Activated CD8-positive, alpha-beta memory T cell treated with anti-CD3 and anti-CD28 coated beads, Interleukin-2, amount 50 U/mL, for 48 hours (primary cell): ENCODE results near the gene RTL10.
"Not testable (repeated sequence)": the region's sequence is repeated elsewhere in the genome, so short reads cannot be mapped to it uniquely, and the experiment has no call there.

Experiments used
- DNase-seq: peaks from one replicate; pipeline ENCODE4 v3.0.0-alpha.2; 2020

RTL10 gene

DNA sequence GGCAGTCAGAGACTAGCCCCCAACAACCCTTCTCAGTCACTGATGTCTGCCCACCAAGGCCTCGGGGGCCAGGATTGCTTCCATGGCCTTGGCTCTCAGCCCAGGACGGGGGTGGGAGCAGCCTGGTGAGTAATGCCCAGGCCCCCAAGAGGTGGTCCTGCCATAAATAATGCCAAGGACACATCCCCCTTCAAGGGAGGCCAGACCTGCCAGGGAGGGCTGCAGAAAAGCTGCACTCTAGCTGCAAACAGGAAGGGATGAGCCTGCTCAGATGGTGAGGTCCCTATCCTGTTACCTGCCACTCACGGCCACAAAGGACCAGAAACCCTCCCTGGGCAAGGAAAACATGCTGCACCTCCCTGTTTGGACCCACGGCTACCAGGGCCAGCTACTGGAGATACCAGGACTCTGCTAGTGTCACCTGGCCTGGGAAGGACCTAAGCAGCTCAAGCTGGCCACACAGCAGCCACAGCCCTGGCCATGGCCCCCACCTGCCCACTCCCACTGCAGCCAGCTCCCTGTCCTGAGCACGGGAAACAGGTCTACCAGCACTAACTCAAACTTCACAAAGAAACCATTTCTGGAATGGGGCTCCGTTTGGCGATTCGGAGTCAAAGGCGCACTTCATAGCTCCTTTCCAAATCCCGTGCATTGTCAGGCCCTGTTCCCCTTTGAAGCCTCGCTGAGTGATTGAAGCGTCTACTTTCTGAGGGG is 12.1 kb downstream of the RTL10 start:
- DNase-seq = no peak

DNA sequence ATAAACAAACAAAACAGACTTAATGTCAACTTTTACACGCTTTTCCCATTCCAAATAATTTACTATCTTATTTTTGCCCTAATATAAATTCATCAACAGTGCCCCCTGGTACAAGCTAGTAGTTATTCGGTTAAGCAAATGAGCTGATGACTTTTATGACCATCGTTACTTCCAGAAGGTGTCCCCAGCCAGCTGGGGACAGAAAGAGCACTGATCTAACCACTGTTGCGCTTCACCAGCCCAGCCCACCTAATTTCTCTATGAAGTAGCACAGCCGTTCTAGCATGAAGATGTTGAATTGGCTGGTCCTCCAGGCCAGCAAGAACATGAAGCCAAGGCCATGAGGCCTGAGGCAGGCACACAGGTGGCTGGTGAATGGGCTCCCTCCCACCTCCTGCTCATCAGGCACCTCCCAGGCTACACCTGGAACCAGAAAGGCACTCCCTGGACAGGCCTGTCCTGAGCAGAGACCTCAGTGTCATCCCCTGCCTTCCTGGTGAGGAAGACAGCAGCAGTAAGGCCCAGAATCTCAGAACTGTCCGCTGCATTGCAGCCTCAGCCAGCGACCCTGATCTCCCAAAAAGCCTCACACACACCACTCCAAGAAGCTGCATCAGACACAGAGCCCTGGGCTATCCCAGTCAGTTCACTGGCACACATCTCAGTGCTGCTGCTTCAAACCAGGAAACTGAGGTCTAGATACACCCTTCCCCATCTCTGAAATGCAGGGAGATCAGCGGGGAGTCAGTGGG is 12.9 kb downstream of the RTL10 start:
- no peak for DNase-seq

DNA sequence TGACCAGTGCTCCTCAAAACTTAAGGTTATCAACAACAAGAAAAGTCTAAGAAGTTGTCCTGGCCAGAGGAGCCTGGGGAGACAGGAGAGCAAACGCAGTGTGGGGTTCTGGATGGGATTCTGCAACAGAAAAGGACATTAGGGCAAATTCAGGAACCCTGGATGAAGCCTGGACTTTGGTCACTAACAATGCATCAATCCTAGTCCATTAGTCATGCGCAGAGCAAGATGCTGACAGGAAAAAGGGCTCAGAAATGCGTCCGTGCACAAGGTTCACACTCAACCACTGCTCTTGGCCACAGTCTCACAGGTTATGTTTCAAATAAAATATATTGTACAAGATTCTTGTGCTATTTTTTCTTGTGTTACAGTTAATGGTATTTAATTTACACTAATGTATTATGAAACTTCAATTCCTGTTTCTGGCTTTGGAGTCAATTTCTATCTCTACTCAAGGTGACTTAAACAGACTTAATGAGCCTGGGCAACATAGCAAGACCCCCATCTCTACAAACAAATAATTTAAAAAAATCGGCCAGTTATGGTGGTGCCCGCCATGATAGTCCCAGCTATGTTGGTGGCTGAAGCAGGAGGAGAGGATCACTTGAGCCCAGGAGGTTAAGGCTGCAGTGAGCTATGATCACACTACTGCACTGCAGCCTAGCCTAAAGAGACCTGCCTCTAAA is 13.6 kb downstream of the RTL10 start:
- no peak for DNase-seq

DNA sequence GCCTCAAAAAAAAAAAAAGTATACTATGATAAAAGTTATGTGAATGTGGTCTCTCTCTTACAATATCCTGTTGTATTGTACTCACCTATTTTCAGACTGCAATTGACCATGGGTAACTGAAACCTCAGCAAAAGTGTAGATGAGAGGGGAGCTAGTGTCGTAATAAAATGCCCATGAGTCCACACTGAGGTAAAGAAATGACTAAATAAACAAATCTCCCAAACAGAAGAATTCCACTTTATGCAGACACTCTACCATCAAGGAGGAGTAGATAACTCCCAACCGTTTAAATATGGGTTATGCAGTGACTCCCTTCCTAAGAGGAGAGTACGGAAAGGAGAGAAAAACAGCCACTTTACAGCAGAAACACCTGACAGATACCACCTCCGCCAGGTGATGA is 14.6 kb downstream of the RTL10 start:
- DNase-seq = no peak

DNA sequence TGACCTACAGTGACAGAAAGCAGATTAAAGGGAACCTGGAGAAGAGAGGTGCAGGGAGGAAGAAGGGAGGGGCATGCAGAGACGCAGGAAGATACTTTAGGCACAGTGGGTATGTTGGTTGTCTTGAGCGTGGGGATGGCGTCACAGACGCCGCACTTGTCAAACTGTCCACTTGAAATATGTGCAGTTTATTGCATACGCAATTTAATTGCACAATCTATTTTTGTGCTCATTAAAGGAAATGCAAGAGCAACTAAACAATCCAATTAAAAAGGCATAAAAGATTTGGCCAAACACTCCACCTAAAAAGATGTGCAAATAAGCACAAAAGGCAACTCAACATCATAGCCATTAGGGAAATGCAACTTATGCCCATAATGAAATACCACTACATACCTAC is 16.8 kb downstream of the RTL10 start:
- no peak for DNase-seq

DNA sequence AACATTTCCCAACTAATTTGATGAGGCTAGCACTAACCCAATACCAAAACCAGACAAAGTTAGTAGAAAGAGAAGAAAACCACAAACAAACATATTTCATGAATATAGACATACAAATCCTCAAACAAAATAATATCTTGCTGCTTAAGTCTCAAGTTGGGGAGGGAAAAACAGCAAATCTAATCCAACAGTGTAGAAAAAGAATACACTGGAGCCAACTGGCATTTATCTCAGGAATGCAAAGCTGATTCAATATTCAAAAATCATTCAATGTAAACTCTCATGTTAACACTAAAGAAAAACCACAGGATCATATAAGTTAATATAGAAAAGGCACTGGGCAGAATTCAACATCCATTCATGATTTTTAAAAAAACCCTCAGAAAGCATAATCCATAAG is 18.2 kb downstream of the RTL10 start:
- DNase-seq = no peak

DNA sequence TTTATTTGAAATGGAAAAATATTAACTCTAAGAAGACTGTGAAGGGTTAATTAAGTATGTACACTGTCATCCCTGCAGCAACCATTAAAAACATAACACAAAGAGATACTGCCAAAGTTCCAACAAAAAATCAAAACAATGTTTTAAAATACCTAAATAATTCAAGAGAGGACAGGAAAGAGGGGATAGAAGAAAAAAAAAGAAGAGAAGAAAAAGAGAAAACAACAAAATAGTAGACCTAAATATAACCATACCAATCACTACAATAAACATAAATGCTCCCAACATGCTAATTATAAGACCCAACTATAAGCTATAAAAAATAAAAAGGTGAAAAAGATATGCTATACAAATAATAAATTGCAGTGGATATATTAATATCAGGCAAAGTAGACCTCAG is 20.1 kb downstream of the RTL10 start:
- DNase-seq = no peak

DNA sequence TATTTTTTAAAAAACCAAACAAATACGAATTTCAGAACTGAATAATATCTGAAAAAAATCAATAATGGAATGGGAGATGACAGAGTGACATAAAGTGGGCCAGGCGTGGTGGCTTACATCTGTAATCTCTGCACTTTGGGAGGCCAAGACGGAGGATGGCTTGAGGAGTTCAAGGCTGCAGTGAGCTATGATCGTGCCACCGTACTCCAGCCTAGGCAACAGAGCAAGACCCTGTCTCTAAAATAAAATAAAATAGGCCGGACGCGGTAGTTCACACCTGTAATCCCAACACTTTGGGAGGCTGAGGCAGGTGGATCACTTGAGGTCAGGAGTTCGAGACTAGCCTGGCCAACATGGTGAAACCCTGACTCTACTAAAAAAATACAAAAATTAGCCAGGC is 21.3 kb downstream of the RTL10 start:
- DNase-seq = not testable (repeated sequence)

DNA sequence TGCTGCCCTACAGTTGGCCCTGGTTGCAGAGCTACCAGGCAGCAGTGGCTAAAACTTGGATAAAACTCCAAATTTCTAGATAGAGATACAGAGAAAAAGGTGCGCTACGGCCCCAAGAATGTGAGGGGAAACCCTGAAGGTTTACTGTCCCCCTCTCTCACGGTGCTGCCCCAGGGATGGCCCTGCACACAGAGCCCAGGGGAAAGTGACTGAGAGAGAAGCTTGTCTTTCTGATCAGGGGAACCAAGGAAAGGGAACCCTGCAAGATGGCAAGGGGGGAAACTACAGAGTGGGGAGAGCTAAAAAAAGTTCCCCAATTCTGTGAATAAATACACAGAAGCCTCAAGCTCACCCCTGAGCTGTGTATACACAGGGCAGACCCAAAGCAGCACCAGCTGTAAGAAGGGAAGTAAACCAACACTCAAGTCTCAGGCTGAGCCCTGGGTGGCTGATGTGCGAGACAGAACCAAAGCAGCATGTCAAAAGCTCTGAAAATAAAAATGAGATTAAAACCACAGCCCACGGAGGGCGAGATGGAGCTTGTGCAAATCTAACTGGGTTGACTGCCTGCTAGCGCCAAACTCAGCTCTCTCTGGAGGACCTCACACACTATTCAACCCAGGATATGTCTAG is 22.1 kb downstream of the RTL10 start:
- peak; percentile 33 for DNase-seq

DNA sequence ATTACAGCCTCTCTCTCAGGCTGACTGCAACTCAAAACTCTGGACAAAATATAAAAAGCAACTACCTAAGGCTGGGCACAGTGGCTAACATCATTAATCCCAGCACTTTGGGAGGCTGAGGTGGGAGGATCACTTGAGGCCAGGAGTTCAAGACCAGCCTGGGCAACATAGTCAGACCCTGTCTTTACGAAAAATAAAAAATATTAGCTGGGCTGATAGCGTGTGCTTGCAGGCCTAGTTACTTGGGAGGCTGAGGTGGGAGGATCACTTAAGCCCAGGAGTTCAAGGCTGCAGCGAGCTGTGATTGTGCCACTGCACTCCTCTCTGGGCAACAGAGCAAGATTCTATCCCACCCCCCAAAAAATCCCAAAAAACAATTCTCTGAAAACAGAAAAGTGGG is 22.7 kb downstream of the RTL10 start:
- DNase-seq = not testable (repeated sequence)

DNA sequence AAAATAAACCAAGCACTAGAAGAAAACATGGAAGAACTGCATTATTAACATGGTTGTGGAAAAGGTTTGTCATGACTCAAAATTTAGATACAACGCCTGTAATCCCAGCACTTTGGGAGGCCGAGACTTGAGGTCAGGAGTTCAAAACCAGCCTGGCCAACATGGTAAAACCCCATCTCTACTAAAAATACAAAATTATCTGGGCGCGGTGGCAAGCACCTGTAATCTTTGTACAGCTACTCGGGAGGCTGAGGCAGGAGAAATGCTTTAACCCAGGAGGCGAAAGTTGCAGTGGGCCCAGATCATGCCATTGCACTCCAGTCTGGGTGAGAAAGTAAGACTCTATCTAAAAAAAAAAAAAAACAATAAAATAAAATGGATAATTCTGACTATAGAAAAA is 23.7 kb downstream of the RTL10 start:
- no peak for DNase-seq

DNA sequence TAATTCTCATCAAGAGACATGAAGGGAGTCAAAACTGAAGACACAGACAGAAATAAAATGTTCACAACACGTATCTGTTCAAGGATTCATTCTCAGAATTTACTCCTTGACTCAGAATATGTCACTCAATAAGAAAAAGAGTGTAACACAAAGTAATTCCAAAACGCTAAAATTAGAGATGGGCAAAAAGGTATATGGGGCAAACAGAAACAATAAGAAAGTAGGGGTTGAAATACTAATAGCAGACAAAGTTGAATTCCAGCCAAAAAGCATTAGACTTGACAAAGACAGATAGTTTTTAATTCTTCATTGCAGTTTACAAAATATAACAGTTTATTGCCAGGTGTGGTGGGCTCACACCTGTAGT is 26.7 kb downstream of the RTL10 start:
- no peak for DNase-seq

DNA sequence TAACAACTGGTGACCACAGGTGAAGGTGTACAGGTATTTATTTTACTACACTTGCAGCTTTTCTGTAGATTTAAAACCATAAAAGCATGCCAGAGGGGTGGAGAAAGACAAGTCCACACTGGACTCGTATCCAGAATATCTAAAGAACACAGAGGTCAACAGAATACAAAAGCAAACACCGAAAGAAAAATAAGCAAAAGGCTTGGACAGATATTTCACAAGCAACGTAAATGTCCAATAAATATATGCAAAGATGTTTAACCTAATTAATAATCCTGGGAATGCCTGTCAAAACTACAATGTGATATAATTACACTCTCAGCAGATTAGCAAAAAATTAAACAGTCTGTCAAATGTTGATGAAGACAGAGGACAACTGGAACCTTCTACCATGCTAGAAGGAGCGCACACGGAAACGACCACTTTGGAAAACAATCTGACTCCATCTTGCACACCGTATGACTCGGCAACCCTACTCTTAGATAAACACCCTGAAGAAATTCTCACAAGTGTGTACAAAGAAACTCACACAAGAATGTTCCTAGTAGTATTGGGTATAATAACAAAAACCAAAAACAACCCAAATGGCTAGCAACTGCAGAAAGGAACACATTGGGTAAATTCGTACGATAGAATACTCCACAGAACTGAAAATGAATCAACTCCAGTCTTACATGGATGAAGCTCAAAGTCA is 27.2 kb downstream of the RTL10 start:
- no peak for DNase-seq

DNA sequence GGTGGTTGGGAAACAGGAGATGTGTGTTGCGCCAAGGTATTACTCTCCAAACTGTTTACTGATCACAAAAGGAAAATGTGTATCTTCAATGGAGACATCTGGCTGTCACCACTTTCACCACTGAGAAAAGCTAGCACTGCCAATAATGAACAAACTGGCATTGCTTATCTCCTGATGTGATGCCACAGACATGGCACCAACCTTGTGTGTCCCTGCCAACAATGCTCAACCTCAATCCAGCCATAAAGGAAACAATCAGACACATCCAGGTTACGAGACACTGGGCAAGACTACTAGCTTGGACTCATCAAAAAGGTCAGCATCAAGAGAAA is 28.1 kb downstream of the RTL10 start:
- no peak for DNase-seq

DNA sequence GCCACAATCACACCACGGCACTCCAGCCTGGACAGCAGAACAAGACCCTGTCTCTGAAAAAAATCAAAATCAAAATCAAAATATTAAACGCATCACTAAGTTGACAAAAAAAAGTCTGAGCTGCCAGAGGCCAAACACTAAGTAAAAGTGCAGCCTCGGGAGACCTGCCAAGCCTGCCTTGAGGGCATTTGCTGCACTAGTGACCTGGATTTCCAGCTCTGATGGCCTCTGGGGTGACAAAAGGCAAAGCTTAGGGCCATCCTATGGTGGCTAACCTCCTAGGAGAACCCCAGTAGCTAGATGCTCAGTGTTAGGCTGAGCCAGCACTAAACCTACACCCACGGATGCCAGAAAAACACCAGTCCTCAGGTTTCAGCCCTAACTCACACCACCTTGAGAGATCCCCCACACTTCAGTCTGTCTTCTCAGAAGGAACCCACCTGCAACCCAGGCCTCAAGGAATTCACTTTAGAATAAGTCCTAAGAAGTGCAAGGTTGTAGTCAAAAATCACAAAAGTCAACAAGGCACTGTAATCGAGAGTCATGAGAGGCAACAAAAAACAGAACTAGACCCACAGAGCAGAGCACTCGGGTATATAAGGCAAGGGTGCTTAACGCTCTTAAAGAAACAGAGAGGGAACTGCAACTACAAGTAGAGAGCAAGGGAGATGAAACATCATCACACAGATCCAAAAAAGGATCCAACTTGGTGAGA is 28.6 kb downstream of the RTL10 start:
- peak; percentile 26 for DNase-seq

DNA sequence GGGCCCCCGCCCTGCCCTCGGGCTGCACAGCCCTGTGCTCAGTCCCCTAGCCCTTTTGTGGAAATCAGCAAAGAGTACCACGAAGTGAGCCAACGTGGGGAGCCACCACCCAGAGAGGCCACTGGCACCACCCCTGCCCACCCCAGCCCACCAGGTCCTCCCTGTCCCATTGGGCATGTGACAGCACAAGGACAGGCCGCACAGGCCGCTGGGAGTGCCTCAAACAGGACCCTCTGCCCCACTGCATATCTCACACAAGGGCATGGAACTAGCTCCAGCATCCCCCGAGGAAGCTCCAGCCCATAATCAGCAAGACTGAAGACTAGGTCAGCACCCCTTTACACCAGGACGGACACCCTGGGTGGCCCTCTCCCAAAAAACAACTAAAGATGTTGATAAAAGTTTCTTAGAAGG is 29.7 kb downstream of the RTL10 start:
- peak; percentile 39 for DNase-seq

DNA sequence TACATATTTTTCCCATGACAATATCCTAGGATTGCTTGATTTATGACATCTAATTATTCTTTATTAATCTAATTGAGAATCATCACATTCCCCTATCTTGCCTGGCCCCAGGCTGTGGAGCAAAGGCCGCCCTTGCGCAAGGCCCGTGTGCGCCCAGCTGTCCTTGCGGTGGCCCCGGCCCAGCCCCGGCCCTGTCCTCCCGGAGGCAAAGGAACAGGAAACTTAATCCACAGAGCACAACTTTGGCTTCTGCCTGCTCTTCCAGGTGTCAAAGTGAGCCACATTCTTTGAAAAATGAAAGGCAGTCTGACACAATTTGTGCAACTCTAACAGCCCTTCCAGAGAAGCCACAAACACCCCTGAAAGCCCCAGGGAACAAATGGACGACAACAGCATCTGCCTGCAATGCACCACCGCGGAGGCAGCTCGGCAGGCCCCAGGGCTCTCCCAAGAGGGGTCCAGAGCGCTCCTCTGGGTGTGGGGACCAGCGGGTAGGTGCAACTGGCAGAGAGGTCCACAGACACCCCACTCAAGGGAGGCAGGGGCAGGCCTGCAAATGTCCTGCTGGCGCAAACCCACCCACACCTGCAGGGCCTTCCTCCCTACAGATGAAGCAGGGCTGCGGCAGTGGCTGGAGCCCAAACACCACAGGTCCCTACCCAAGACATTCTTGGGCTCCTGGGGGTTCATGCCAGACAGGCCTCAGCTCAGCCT is 30.3 kb downstream of the RTL10 start:
- DNase-seq = no peak

DNA sequence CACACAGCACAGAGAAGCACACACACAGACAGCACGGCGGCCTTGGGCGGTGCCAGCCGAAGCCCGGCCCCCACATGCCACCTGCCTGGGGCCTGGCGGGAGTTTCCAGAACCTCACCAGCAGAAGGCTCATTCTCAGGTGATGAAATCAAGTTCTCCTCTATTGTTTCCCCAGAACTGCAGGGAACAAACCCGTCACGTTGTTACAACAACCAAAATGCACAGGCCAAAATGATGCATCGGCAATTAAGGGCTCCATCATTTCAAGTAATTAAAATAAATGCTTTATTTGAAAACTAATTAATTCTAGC is 30.8 kb downstream of the RTL10 start:
- no peak for DNase-seq

DNA sequence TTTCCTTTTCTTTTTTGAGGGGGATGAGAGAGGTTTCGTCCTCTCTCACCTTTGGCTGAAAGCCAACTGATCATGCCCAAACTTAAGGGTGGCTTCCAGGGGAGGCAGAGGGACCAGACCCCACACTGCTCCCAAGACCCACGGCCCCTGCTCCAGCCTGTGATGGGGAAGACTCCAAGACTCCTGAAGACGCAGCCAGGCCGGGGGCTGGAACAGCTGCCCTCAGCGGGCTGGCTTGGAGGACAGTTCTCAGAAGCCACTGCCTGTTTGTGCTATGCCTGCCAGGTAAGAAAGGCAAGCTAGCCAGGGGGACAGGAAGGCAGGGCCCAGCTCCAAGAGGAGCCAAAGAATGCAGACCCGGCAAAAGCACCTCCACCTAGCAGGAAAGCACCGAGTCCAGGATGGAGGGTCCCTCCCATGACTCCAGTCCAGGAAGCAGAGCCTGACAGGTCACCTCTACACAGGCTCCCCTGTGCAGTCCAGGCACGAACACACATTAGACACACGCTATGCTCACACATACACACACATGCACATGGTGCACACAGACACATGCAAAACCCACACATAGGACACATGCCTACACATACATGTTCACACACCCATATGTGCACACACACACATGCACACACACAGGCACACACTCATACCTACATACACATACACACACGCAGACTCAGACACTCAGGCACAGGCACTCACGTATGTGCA is 31.3 kb downstream of the RTL10 start:
- peak; percentile 41 for DNase-seq

DNA sequence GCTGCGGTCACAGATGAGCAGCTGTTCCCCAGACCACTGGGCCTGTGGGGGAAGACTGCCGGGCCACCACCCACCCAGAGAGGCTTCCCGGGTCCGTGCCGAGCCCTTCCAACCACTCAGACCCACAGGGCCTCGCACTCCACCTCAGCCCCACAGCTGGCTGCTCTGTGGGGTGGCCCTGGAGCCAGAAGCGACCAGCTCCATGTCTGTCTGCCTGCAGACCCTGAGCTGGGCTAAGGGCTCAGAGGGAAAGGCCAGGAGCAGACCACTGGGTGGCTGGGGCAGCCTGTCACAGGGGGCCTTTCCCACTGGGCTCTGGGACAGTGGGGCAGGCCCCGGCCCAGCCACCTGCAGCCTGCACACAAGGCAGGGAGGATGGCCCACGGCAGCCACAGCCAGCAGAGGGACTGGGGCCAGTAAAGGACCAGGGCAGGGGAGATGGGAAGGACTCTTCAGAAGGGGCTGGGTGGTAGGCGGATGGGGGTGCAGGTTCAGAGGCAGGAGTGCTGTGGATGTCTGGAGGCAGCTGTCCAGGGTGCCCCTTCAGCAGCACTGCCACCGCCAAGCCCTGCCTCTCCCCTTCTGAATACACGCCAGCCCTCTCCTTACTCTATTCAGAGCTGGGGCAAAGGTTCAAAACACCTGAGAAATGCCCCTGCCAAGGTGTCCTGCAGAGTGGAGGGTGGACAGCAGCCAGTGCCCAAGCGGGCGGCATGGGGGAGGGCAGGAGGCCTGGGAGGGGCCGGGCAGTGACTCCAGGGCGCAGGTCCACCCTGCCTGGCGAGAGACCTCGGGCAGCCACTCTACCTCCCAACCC is 32.2 kb downstream of the RTL10 start:
- peak; percentile 42 for DNase-seq
